Psoas muscle (tissue), 8 donors: ENCODE results near the gene WWOX. TPM values are rescaled to one million over a fixed set of nuclear protein-coding genes. Genes with fewer than 3 reads are reported as not detected.
"Not testable (repeated sequence)": the region's sequence is repeated elsewhere in the genome, so short reads cannot be mapped to it uniquely, and the experiment has no call there.

Source experiments
- ATAC-seq, 4 donors: fragments of 200-7000 bp; cut with Tn5 transposase; one replicate each; pipeline ENCODE4 v1.9.1; 2020; ENCODE audit warnings: moderate library complexity in 3 of 4, mild to moderate bottlenecking in 2 of 4
- DNase-seq, 2 donors: peaks; one replicate each; pipeline ENCODE4 v3.0.0-alpha.2; 2020
- H3K27ac ChIP-seq: fragments of 200-600 bp; one replicate; pipeline ENCODE4 v1.8.0; 2022
- H3K27me3 ChIP-seq, 3 donors: fragments of 200-600 bp in 1 of 3; one replicate each; pipeline versions ENCODE4 v1.6.1 to v1.8.0; 2013 to 2022; ENCODE audit warnings: low read length in 2 of 3, mild to moderate bottlenecking in 2 of 3, moderate library complexity in 1 of 3; ENCODE audit not compliant: insufficient read depth in 3 of 3
- H3K36me3 ChIP-seq, 2 donors: fragments of 200-600 bp in 1 of 2; one replicate each; pipeline versions ENCODE4 v1.6.1 to v1.8.0; 2013 to 2022; ENCODE audit warnings: low read depth in 1 of 2, mild to moderate bottlenecking in 1 of 2, moderate library complexity in 1 of 2; ENCODE audit not compliant: insufficient read depth in 1 of 2
- H3K4me1 ChIP-seq: fragments of 200-600 bp; one replicate; pipeline ENCODE4 v1.8.0; 2022
- H3K4me3 ChIP-seq: fragments of 200-600 bp; one replicate; pipeline ENCODE4 v1.8.0; 2022; ENCODE audit warnings: mild to moderate bottlenecking
- H3K9me3 ChIP-seq: fragments of 200-600 bp; one replicate; pipeline ENCODE4 v1.8.0; 2022
- CTCF ChIP-seq: fragments of 200-600 bp; IDR thresholded peaks from one replicate; pipeline ENCODE4 v1.8.0; 2022; ENCODE audit warnings: antibody characterized with exemption
- WGBS, 3 donors: extraction: QIAGEN DNeasy Blood & Tissue Kit; methylation state at CpG; one replicate each; pipeline versions ENCODE4 v1.1.6 to v1.1.7; 2013; 5-methylcytosine and 5-hydroxymethylcytosine counted together
- intact Hi-C, 2 donors: fragments of 100-400 bp; cut with DNase I; formaldehyde crosslinking; loops; one replicate each; pipeline versions ENCODE4 v1.11.0 to v1.14.2; 2022
- polyA plus RNA-seq, 3 donors: library from polyadenylated mRNA; stranded (reverse); fragments of 200-250 nt; gene quantifications; one replicate each; pipeline ENCODE4 v1.2.3, GENCODE V29; 2013
- total RNA-seq, 4 donors: library from RNA; stranded (reverse); fragmentation: NEBNext Ultra II Directional in 2 of 4; extraction: Animal tissue kit (Norgen Biotek cat#: 25700) in 2 of 4; gene quantifications; one replicate each; pipeline versions ENCODE4 v1.2.1 to v1.2.4, GENCODE V29; 2021 to 2023
- donor health status: healthy with polysubstance abuse.
- donor health status: DM: no; HTN: no; CAD: no; lungs with moderate emphysema.
- donor health status: Bipolar disorder and iron deficiency.
- donor health status: healthy.
- donor health status: DM: yes; HTN: yes; CAD: no.
- donor health status: DM: no; HTN: no; CAD: no.
- donor health status: DM: no; HTN: no; CAD: no.
- donor health status: DM: yes; HTN: yes; CAD: no.

The WWOX gene
- total and polyA plus RNA-seq, 7 donors, result 3.1 to 6.6 (median 5.0) TPM

- Histone ChIP-seq H3K27me3 (no peaks in the 10 kb centered on the region), H3K9me3 (no peaks in the 10 kb centered on the region), H3K27ac (no peak overlapping the region), H3K4me1 (peaks cover 23% of the 10 kb centered on the region), H3K4me3 (no peak overlapping the region), H3K36me3 (no peaks in the 10 kb centered on the region)
- DNase-seq, result no peak
- intact Hi-C loops, result loop anchor here (5.0 to 10.0 kb wide), 4 partner anchors 397 to 1095 kb away; partner anchors contain the start of gene MAF (in 1 of the 2)
- 84 to 94% (median 85%) methylated on average over 12 of the region's 12 CpGs for WGBS, 3 donors
- no peak for TF ChIP-seq CTCF
- ATAC-seq, result no peak
Observed at GRCh38 chr16:78507576-78507975, 408.1 kb downstream of the WWOX start.

- WGBS, 3 donors, result 94 to 97% (median 96%) methylated on average over 7 of the region's 7 CpGs
- no peak for DNase-seq
- intact Hi-C loops, result loop anchor here (5.0 to 10.0 kb wide), 4 partner anchors 395 to 1092 kb away; partner anchors contain the start of gene MAF (in 1 of the 2)
- no peak for ATAC-seq
- peaks cover 6% of the 10 kb centered on the region for H3K4me1 ChIP-seq
- no peaks in the 10 kb centered on the region for H3K36me3 ChIP-seq
- H3K27me3 ChIP-seq, result no peaks in the 10 kb centered on the region
- H3K27ac ChIP-seq, result no peak overlapping the region
- TF ChIP-seq CTCF, result no peak
- no peaks in the 10 kb centered on the region for H3K9me3 ChIP-seq
- no peak overlapping the region for H3K4me3 ChIP-seq
Observed at GRCh38 chr16:78509965-78510364, 410.5 kb downstream of the WWOX start.

- no peak for TF ChIP-seq CTCF
- intact Hi-C loops, result no loop called here
- no peaks in the 10 kb centered on the region for H3K36me3 ChIP-seq
Observed at GRCh38 chr16:78510496-78510895, 411.0 kb downstream of the WWOX start.

GRCh38 chr16:78513838-78514237, 414.4 kb downstream of the WWOX start:
- ATAC-seq, result peak; percentile 54 to 85 (median 69)
- intact Hi-C loops, result no loop called here
- no peak overlapping the region for H3K27ac ChIP-seq
- no peak for DNase-seq
- no peaks in the 10 kb centered on the region for H3K4me1 ChIP-seq
- no peak overlapping the region for H3K4me3 ChIP-seq
- no peak for TF ChIP-seq CTCF
- H3K36me3 ChIP-seq, result no peaks in the 10 kb centered on the region
- no peaks in the 10 kb centered on the region for H3K9me3 ChIP-seq
- WGBS, 3 donors, result 74 to 91% (median 80%) methylated on average over 3 of the region's 3 CpGs
- H3K27me3 ChIP-seq, result no peaks in the 10 kb centered on the region

More at GRCh38 chr16:78510496-78510895, 411.0 kb downstream of the WWOX start:
- Histone ChIP-seq H3K4me1 (peaks cover under 1% of the 10 kb centered on the region), H3K27ac (no peak overlapping the region), H3K9me3 (no peaks in the 10 kb centered on the region), H3K27me3 (no peaks in the 10 kb centered on the region), H3K4me3 (no peak overlapping the region)
- no peak for DNase-seq
- 92 to 93% (median 93%) methylated on average over 4 of the region's 4 CpGs for WGBS, 3 donors
- no peak for ATAC-seq

GRCh38 chr16:78514888-78515287, 415.4 kb downstream of the WWOX start:
- WGBS, 3 donors, result 96 to 99% (median 98%) methylated on average over 9 of the region's 9 CpGs
- ATAC-seq, H3K4me1 ChIP-seq, intact Hi-C loops, H3K9me3 ChIP-seq, H3K27ac ChIP-seq, H3K27me3 ChIP-seq, H3K36me3 ChIP-seq, DNase-seq, H3K4me3 ChIP-seq: not testable (repeated sequence)
